K562 (cell line): Measurements from ENCODE around the gene AP3B2. TPM values are rescaled to one million over a fixed set of nuclear protein-coding genes. Genes with fewer than 3 reads are reported as not detected.

Experiments used
- ATAC-seq: fragments of 200-7000 bp; cut with Tn5 transposase; 3 replicates; pipeline ENCODE4 v1.9.1; 2020; ENCODE audit warnings: moderate library complexity
- BruUV-seq: library from RNA; stranded (reverse); fragments of 400-500 nt; replicated peaks from 2 replicates; lab custom pipeline; 2021; lab: Mats Ljungman, UMichigan
- CTCF ChIA-PET: fragments of 300-600 bp; formaldehyde crosslinking; extraction: SDS; loops from one replicate; lab custom pipeline; 2021; ENCODE audit warnings: low intra/inter-chr PET ratio; lab: Yijun Ruan, JAX
- POLR2A ChIA-PET: fragments of 300-600, 350-650 bp; sonication (Branson Sonifier 250); formaldehyde crosslinking; extraction: SDS; loops from one replicate; lab custom pipeline; 2021; ENCODE audit warnings: antibody characterized with exemption, inconsistent platforms; lab: Yijun Ruan, JAX
- DNase-seq, 4 experiments: peaks; one replicate each; pipeline versions ENCODE4 v3.0.0 to v3.0.0-alpha.2; 2011 to 2018; ENCODE audit warnings: low spot score in 3 of 4, mixed read lengths in 3 of 4; ENCODE audit errors: extremely low read depth in 1 of 4
- FAIRE-seq: peaks from 2 replicates; lab custom pipeline; 2011; peaks lifted over from hg19 to GRCh38; lab: Jason Lieb, UNC
- H2AFZ ChIP-seq: 2 replicates; pipeline ENCODE4 v1.6.0; 2011; ENCODE audit warnings: low read depth, low read length, control low read depth, inconsistent platforms
- H3K27ac ChIP-seq: fragments of 200-600 bp; 3 replicates; pipeline ENCODE4 v1.8.0; 2011; ENCODE audit warnings: low read depth, mild to moderate bottlenecking, control low read depth, inconsistent platforms, low read length, moderate library complexity, mixed read lengths; ENCODE audit errors: extremely low read depth
- H3K27me3 ChIP-seq, 2 experiments: fragments of 300-600 bp in 1 of 2; 2 replicates in 1 of 2; 3 replicates in 1 of 2; pipeline versions ENCODE4 v1.6.0 to v1.8.0; 2011; ENCODE audit warnings: inconsistent platforms in 2 of 2, low read length in 2 of 2, mild to moderate bottlenecking in 1 of 2, mixed read lengths in 1 of 2, moderate library complexity in 1 of 2; ENCODE audit not compliant: control insufficient read depth in 2 of 2, insufficient read depth in 2 of 2
- H3K36me3 ChIP-seq: fragments of 300-600 bp; 3 replicates; pipeline ENCODE4 v1.8.0; 2011; ENCODE audit warnings: mild to moderate bottlenecking, low read length, inconsistent platforms; ENCODE audit not compliant: control insufficient read depth, insufficient read depth
- H3K4me1 ChIP-seq, 2 experiments: fragments of 200-600 bp in 1 of 2; replicated peaks in 1 of 2; 2 replicates in 1 of 2; 3 replicates in 1 of 2; pipeline versions ENCODE4 v1.5.1 to v1.8.0; 2011; ENCODE audit warnings: inconsistent platforms in 2 of 2, low read length in 2 of 2, mild to moderate bottlenecking in 1 of 2, mixed read lengths in 1 of 2, moderate library complexity in 1 of 2; ENCODE audit not compliant: control insufficient read depth in 2 of 2, insufficient read depth in 2 of 2
- H3K4me2 ChIP-seq: 2 replicates; pipeline ENCODE4 v1.6.1; 2011; ENCODE audit warnings: low read length, control low read depth, inconsistent platforms, mixed read lengths; ENCODE audit not compliant: insufficient read depth
- H3K4me3 ChIP-seq: fragments of 200-600 bp; sonication (generic), shearing (Covaris generic); 2 replicates; pipeline ENCODE4 v1.5.1; 2016; ENCODE audit warnings: control low read depth, inconsistent platforms
- H3K79me2 ChIP-seq: fragments of 200-600 bp; 3 replicates; pipeline ENCODE4 v1.8.0; 2011; ENCODE audit warnings: low read length, inconsistent platforms; ENCODE audit not compliant: control insufficient read depth, insufficient read depth
- H3K9ac ChIP-seq, 2 experiments: 2 replicates each; pipeline versions ENCODE4 v1.6.0 to v1.6.1; 2011; ENCODE audit warnings: low read depth in 2 of 2, low read length in 2 of 2, control low read depth in 1 of 2, inconsistent platforms in 1 of 2, mild to moderate bottlenecking in 1 of 2, mixed read lengths in 1 of 2; ENCODE audit not compliant: insufficient read depth in 1 of 2
- H3K9me1 ChIP-seq: one replicate; pipeline ENCODE4 v1.6.0; 2011; ENCODE audit warnings: inconsistent platforms, mild to moderate bottlenecking, low read length, moderate library complexity; ENCODE audit not compliant: control insufficient read depth, insufficient read depth
- H3K9me3 ChIP-seq: replicated peaks from 2 replicates; pipeline ENCODE4 v1.5.1; 2011; ENCODE audit warnings: low read depth, low read length, inconsistent platforms; ENCODE audit not compliant: control insufficient read depth, insufficient read depth
- H4K20me1 ChIP-seq: replicated peaks from 2 replicates; pipeline ENCODE4 v1.6.1; 2011; ENCODE audit warnings: low read length, inconsistent platforms, mixed read lengths; ENCODE audit not compliant: control insufficient read depth, insufficient read depth
- CBFA2T2 ChIP-seq: fragments of 450-650 bp; conservative IDR thresholded peaks from 2 replicates; pipeline ENCODE4 v1.6.1; 2017; ENCODE audit warnings: mild to moderate bottlenecking
- ETV5 ChIP-seq: sonication (generic); formaldehyde crosslinking; IDR thresholded peaks from 2 replicates; pipeline ENCODE4 v1.4.0; 2020; ENCODE audit warnings: low read depth, mild to moderate bottlenecking, missing genetic modification reagents
- FOSL1 ChIP-seq: fragments of 200-800 bp; sonication (Bioruptor generic); conservative IDR thresholded peaks from 2 replicates; pipeline ENCODE4 v1.6.1; 2016; ENCODE audit warnings: missing genetic modification characterization, missing compliant biosample characterization
- HDAC1 ChIP-seq, 2 experiments: fragments of 450-650 bp; IDR thresholded peaks; 2 replicates each; pipeline ENCODE4 v1.6.1; 2016 to 2017; ENCODE audit warnings: inconsistent platforms in 1 of 2, mild to moderate bottlenecking in 1 of 2, moderate library complexity in 1 of 2
- JUN ChIP-seq, 2 experiments: sonication (generic) in 1 of 2; formaldehyde crosslinking in 1 of 2; IDR thresholded peaks; 2 replicates each; pipeline versions ENCODE4 v1.6.1 to v1.8.0; 2012 to 2022; ENCODE audit warnings: borderline replicate concordance in 2 of 2, mild to moderate bottlenecking in 2 of 2, improper control_type of control experiment in 1 of 2, low read depth in 1 of 2, low read length in 1 of 2, missing genetic modification reagents in 1 of 2
- KLF13 ChIP-seq: fragments of 450-650 bp; IDR thresholded peaks from 2 replicates; pipeline ENCODE4 v1.6.1; 2016; ENCODE audit warnings: missing genetic modification characterization, low read depth, mild to moderate bottlenecking, missing compliant biosample characterization, moderate library complexity, borderline replicate concordance
- MCM7 ChIP-seq, 2 experiments: fragments of 450-650 bp; IDR thresholded peaks; 2 replicates each; pipeline ENCODE4 v1.6.1; 2016 to 2018
- NR2F6 ChIP-seq: fragments of 450-650 bp; formaldehyde crosslinking; IDR thresholded peaks from 2 replicates; pipeline ENCODE4 v1.4.0; 2020; ENCODE audit warnings: mild to moderate bottlenecking
- PHB ChIP-seq: fragments of 250-450 bp; sonication (Bioruptor Pico); IDR thresholded peaks from 2 replicates; pipeline ENCODE4 v1.5.0; 2021
- PTTG1 ChIP-seq: fragments of 450-650 bp; IDR thresholded peaks from 2 replicates; pipeline ENCODE4 v1.6.1; 2016; ENCODE audit warnings: low read depth, mild to moderate bottlenecking, missing genetic modification characterization, missing compliant biosample characterization
- RBBP5 ChIP-seq: fragments of 200-600 bp; sonication (generic); IDR thresholded peaks from 2 replicates; pipeline ENCODE4 v1.6.1; 2012; ENCODE audit warnings: borderline replicate concordance, mild to moderate bottlenecking, low read length, control low read depth, inconsistent platforms; ENCODE audit not compliant: insufficient read depth, poor library complexity, severe bottlenecking
- SMARCA4 ChIP-seq: fragments of 450-650 bp; IDR thresholded peaks from 2 replicates; pipeline ENCODE4 v1.6.1; 2016
- ZNF212 ChIP-seq: fragments of 450-650 bp; formaldehyde crosslinking; IDR thresholded peaks from 2 replicates; pipeline ENCODE4 v1.4.0; 2020; ENCODE audit warnings: mild to moderate bottlenecking
- WGBS: fragments of 100-300 bp; shearing (Covaris generic); methylation state at CpG from one replicate; pipeline ENCODE4 v1.1.6; 2016; ENCODE audit warnings: low coverage, mixed read lengths; ENCODE audit not compliant: insufficient coverage; ENCODE audit errors: missing lambda C conversion rate; 5-methylcytosine and 5-hydroxymethylcytosine counted together
- in situ Hi-C: fragments of 300-500 bp; cut with MboI; formaldehyde crosslinking; loops from 4 replicates; pipeline ENCODE4 v1.15.0; 2018; ENCODE audit warnings: inconsistent platforms, mixed read lengths
- intact Hi-C: fragments of 100-400 bp; cut with micrococcal nuclease; formaldehyde crosslinking; loops from 2 replicates; pipeline ENCODE4 v1.14.2; 2022
- polyA plus RNA-seq, 8 experiments: library from polyadenylated mRNA; depleted of rRNA in 4 of 8; stranded (reverse) in 5 of 8; unstranded in 3 of 8; fragments of >200 nt; fragmentation: Nextera tagmentation in 2 of 8; fragmentation: Illumina TruSeq in 1 of 8; extraction: Ambion mirVana in 2 of 8; extraction: Trizol in 1 of 8; gene quantifications; 2 replicates each; pipeline versions ENCODE4 v1.2.1 to v1.2.3, GENCODE V29; 2011 to 2014; ENCODE audit warnings: inconsistent platforms in 1 of 8, missing spikeins in 1 of 8
- total RNA-seq, 7 experiments: library from RNA; depleted of rRNA in 6 of 7; stranded (reverse); fragments of >200 nt in 6 of 7; fragmentation: Illumina TruSeq in 2 of 7; extraction: Trizol in 2 of 7; gene quantifications; 2 replicates each; pipeline versions ENCODE4 v1.2.1 to v1.2.3, GENCODE V29; 2011 to 2021; ENCODE audit warnings: low replicate concordance in 1 of 7
- TF ChIP-seq, protein P1 (sequence below): fragments of 150-350 bp; conservative IDR thresholded peaks from 2 replicates; pipeline ENCODE4 v1.6.1; 2014; ENCODE audit warnings: low read length
- TF ChIP-seq, protein P2 (sequence below), 2 experiments: fragments of 450-650 bp in 1 of 2; sonication (generic) in 1 of 2; formaldehyde crosslinking in 1 of 2; IDR thresholded peaks in 1 of 2; conservative IDR thresholded peaks in 1 of 2; 2 replicates each; pipeline versions ENCODE4 v1.6.1 to v1.8.1; 2016 to 2023; ENCODE audit warnings: mild to moderate bottlenecking in 2 of 2, moderate library complexity in 2 of 2, inconsistent platforms in 1 of 2, missing genetic modification reagents in 1 of 2

AP3B2 gene
- total and polyA plus RNA-seq, 9 of the 15 experiments (the other 6 are each of a cell fraction or from before 2014, with no cell fraction given), result 0.03 to 0.15 (median 0.10) TPM; not detected in 2

DNA sequence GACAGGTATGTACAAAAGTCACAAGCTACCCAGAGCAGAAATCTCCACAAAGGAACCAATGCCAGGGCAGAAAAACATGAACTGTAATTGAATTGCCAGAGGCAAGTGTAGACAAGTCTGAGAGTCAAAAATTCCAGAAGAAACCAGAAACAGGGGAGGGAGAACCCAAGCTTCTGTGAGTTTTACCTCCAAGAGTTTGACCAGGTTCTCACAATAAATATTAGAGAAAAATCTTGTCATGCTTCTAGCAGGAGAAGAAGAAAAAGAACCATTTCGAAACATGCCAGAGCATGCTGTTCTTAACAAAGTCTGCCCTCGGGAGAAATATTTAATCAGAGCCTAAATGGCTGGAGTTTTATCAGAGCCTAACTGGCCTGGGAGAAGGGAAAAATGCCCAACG, 32.5 kb upstream of the AP3B2 start (continued):
- TF ChIP-seq, protein P1, sequence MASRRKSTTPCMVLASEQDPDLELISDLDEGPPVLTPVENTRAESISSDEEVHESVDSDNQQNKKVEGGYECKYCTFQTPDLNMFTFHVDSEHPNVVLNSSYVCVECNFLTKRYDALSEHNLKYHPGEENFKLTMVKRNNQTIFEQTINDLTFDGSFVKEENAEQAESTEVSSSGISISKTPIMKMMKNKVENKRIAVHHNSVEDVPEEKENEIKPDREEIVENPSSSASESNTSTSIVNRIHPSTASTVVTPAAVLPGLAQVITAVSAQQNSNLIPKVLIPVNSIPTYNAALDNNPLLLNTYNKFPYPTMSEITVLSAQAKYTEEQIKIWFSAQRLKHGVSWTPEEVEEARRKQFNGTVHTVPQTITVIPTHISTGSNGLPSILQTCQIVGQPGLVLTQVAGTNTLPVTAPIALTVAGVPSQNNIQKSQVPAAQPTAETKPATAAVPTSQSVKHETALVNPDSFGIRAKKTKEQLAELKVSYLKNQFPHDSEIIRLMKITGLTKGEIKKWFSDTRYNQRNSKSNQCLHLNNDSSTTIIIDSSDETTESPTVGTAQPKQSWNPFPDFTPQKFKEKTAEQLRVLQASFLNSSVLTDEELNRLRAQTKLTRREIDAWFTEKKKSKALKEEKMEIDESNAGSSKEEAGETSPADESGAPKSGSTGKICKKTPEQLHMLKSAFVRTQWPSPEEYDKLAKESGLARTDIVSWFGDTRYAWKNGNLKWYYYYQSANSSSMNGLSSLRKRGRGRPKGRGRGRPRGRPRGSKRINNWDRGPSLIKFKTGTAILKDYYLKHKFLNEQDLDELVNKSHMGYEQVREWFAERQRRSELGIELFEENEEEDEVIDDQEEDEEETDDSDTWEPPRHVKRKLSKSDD, result no peak
- TF ChIP-seq PHB (CRISPR knock-in tag) (no peak), PTTG1 (tag) (no peak), ETV5 (CRISPR knock-in tag) (no peak), HDAC1 (IDR thresholded peaks at IDR 0.05) (no peak), MCM7 (IDR thresholded peaks at IDR 0.05) (no peak)

DNA sequence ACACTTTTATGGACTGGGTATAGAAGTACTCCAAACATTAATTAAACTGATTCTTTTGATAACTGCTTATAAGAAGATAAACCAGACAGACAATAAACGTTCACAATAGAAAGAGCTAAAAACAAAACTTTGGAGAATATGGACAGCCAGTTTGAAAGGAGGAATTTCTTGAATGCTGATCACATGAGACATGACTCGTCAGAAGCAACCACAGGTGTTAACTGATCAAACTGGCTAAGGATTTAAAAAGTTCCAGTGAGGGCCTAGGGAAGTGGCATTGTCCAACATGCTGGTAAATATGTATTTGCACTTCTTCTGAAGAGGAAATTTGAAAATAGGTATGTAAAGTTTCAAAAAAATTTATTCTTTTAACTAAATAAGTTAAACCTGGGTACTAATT, 29.4 kb upstream of the AP3B2 start:
- ChIA-PET CTCF (no interaction called here), POLR2A (interaction anchor here (4.9 kb wide), 1 partner anchor 11 kb away, joined by 25 read pairs; no protein-coding TSS in a partner anchor)
- no peak overlapping the region for H2AFZ ChIP-seq
- no peaks in the 10 kb centered on the region for H4K20me1 ChIP-seq
- ATAC-seq, result peak; percentile 80
- H3K4me1 ChIP-seq, result peaks cover 0 to 7% of the 10 kb centered on the region in 2 experiments; a peak in 2 of 5 replicates
- H3K36me3 ChIP-seq, result peaks cover 7% of the 10 kb centered on the region; the same call in 1 of the 3 replicates
- BruUV-seq, result no TSS peak
- no peak overlapping the region for H3K4me2 ChIP-seq
- peak overlapping the region; percentile 41; the same call in 2 of the 3 replicates for H3K27ac ChIP-seq
- H3K9me3 ChIP-seq, result no peaks in the 10 kb centered on the region
- intact Hi-C loops, result no loop called here
- H3K9ac ChIP-seq, result 0 out of 4 replicates have a peak overlapping the region, but pooled peaks of 1 of the 2 experiments have one; percentile 16
- no peaks in the 10 kb centered on the region for H3K79me2 ChIP-seq
- no peaks in the 10 kb centered on the region for H3K9me1 ChIP-seq
- DNase-seq, result peak in 2 of 4 experiments; percentile 13 to 40
- 3% methylated on average over 2 of the region's 2 CpGs for WGBS
- no peaks in the 10 kb centered on the region for H3K27me3 ChIP-seq
- H3K4me3 ChIP-seq, result no peak overlapping the region
- peak; percentile 87 for FAIRE-seq
- in situ Hi-C loops, result no loop called here
- TF ChIP-seq, protein P2, sequence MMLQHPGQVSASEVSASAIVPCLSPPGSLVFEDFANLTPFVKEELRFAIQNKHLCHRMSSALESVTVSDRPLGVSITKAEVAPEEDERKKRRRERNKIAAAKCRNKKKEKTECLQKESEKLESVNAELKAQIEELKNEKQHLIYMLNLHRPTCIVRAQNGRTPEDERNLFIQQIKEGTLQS (IDR thresholded peaks at IDR 0.05), result peak; percentile 17; the same call in 1 of the 2 replicates
- TF ChIP-seq, protein P2 (CRISPR knock-in tag; conservative IDR thresholded peaks at IDR 0.05), result no peak
- TF ChIP-seq FOSL1 (tag), result peak; percentile 57; the same call in 1 of the 2 replicates
- no peak for TF ChIP-seq NR2F6 (CRISPR knock-in tag)
- peak; percentile 40 for TF ChIP-seq SMARCA4
- no peak for TF ChIP-seq RBBP5
- no peak for TF ChIP-seq JUN (IDR thresholded peaks at IDR 0.05; ENCODE audit: borderline replicate concordance, low read depth, low read length)
- no peak for TF ChIP-seq JUN (CRISPR knock-in tag; IDR thresholded peaks at IDR 0.05; ENCODE audit: borderline replicate concordance)
- no peak for TF ChIP-seq KLF13 (tag)
- no peak for TF ChIP-seq CBFA2T2
- TF ChIP-seq ZNF212 (CRISPR knock-in tag), result no peak
